IMR-90 (cell line): Measurements from ENCODE around the gene SEMA4D.

ENCODE experiments used
- CTCF ChIP-seq: conservative IDR thresholded peaks from 2 replicates; pipeline ENCODE4 v1.5.1; 2012; ENCODE audit warnings: mild to moderate bottlenecking, low read depth, low read length, improper control_type of control experiment
- RFX5 ChIP-seq: IDR thresholded peaks from 2 replicates; pipeline ENCODE4 v1.8.0; 2012; ENCODE audit warnings: low read depth, mild to moderate bottlenecking, low read length, moderate library complexity

GRCh38 chr9:89428222-89428761, 69.6 kb downstream of the SEMA4D start:
- TF ChIP-seq CTCF (no peak), RFX5 (no peak)
